ENCODE data around the gene DMD.

DMD gene

DNA sequence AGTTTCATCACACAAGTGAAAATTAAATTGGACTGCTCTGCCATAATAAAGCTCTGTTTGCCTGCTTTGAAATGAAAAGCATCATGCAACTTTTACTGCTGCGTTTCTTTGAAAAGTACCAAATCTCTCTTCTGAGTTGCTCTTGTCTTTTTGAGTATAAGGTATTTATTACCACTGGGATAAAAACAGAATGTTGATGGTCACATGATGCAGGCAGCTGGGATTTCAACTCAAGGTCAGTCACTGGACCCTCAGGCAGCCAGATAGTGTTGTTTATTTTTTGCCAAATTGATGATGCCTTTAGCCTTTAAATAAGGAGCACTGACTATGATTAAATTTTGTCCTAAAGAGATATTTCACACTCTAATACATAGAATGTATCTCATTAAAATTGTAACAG is 32.7 kb downstream of the DMD start:
- H2BK5ac ChIP-seq (ENCODE audit: low read depth, low read length, poor library complexity) = no peak overlapping the region
- H3K4me1 ChIP-seq (ENCODE audit: control insufficient read depth in 1 of 2, insufficient read depth in 2 of 2, low read length in 2 of 2) = peaks cover 0 to 2% of the 10 kb centered on the region in 2 experiments
- H2AFZ ChIP-seq (ENCODE audit: insufficient read depth, low read length, poor library complexity) = no peak overlapping the region
- no peak overlapping the region for H3K4ac ChIP-seq (ENCODE audit: low read depth, low read length)
- H3K27me3 ChIP-seq (ENCODE audit: insufficient read depth, low read length) = no peaks in the 10 kb centered on the region
- no peak overlapping the region for H2BK120ac ChIP-seq (ENCODE audit: insufficient read depth, low read length, poor library complexity)
- no peak overlapping the region for H3K27ac ChIP-seq (ENCODE audit: low read depth, low read length)
- H3K79me1 ChIP-seq (ENCODE audit: low read length) = no peaks in the 10 kb centered on the region
- H4K8ac ChIP-seq (ENCODE audit: low read depth, low read length) = no peak overlapping the region
- H3K9ac ChIP-seq (ENCODE audit: low read length) = no peak overlapping the region
- H2AK5ac ChIP-seq (ENCODE audit: low read length) = no peak overlapping the region
- no peak overlapping the region for H4K91ac ChIP-seq (ENCODE audit: low read depth, low read length)
- no peaks in the 10 kb centered on the region for H3K79me2 ChIP-seq (ENCODE audit: control insufficient read depth, insufficient read depth, low read length, poor library complexity)
- H3K4me3 ChIP-seq (ENCODE audit: low read depth, low read length) = no peak overlapping the region
- H2BK12ac ChIP-seq (ENCODE audit: low read length) = no peak overlapping the region
- H3K23ac ChIP-seq (ENCODE audit: low read length) = no peak overlapping the region
- no peaks in the 10 kb centered on the region for H3K9me3 ChIP-seq (ENCODE audit: insufficient read depth, low read depth, low read length)
- no peak overlapping the region for H3K18ac ChIP-seq (ENCODE audit: low read length)
- H3K4me2 ChIP-seq (ENCODE audit: low read length) = no peak overlapping the region
- no peak for DNase-seq
- peaks cover 0 to 2% of the 10 kb centered on the region in 2 experiments for H3K36me3 ChIP-seq (ENCODE audit: control insufficient read depth in 1 of 2, insufficient read depth in 2 of 2, low read length in 2 of 2)
- no CpG with 5 or more reads among the region's 1 CpG for WGBS (ENCODE audit: extremely low coverage, insufficient coverage, insufficient read length)
- H4K12ac ChIP-seq (ENCODE audit: low read depth, low read length) = no peak overlapping the region
- no peak overlapping the region for H3K14ac ChIP-seq (ENCODE audit: low read length)

DNA sequence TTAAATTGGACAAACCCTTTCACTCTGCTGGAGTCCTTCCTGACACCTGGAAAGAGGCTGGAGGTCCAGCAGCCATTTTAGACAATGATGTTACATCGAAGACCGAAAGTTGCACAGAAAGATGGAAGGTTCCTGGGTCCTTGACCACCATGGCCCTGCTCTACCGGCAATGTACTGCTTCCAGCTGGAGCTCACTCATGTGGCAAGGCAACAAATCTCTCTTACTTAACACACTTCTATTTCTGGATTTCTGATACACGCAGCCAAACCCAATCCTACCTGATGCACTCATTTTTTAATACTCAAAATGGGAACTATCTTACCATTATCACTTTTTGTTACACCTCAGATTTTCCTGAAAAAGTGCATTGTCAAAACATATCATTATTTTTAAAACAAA is 33.1 kb downstream of the DMD start:
- H3K18ac ChIP-seq (ENCODE audit: low read length) = no peak overlapping the region
- no peak overlapping the region for H4K8ac ChIP-seq (ENCODE audit: low read depth, low read length)
- no peaks in the 10 kb centered on the region for H3K79me1 ChIP-seq (ENCODE audit: low read length)
- no peak overlapping the region for H4K91ac ChIP-seq (ENCODE audit: low read depth, low read length)
- H3K23ac ChIP-seq (ENCODE audit: low read length) = no peak overlapping the region
- H3K4me1 ChIP-seq (ENCODE audit: control insufficient read depth in 1 of 2, insufficient read depth in 2 of 2, low read length in 2 of 2) = no peaks in the 10 kb centered on the region
- no peak overlapping the region for H2AFZ ChIP-seq (ENCODE audit: insufficient read depth, low read length, poor library complexity)
- H3K9me3 ChIP-seq (ENCODE audit: insufficient read depth, low read depth, low read length) = no peaks in the 10 kb centered on the region
- H2AK5ac ChIP-seq (ENCODE audit: low read length) = no peak overlapping the region
- H2BK120ac ChIP-seq (ENCODE audit: insufficient read depth, low read length, poor library complexity) = no peak overlapping the region
- no CpG with 5 or more reads among the region's 4 CpGs for WGBS (ENCODE audit: extremely low coverage, insufficient coverage, insufficient read length)
- H4K12ac ChIP-seq (ENCODE audit: low read depth, low read length) = no peak overlapping the region
- no peak overlapping the region for H3K27ac ChIP-seq (ENCODE audit: low read depth, low read length)
- no peak for DNase-seq
- no peak overlapping the region for H2BK5ac ChIP-seq (ENCODE audit: low read depth, low read length, poor library complexity)
- H3K4me2 ChIP-seq (ENCODE audit: low read length) = no peak overlapping the region
- H3K79me2 ChIP-seq (ENCODE audit: control insufficient read depth, insufficient read depth, low read length, poor library complexity) = no peaks in the 10 kb centered on the region
- no peak overlapping the region for H3K14ac ChIP-seq (ENCODE audit: low read length)
- H3K36me3 ChIP-seq (ENCODE audit: control insufficient read depth in 1 of 2, insufficient read depth in 2 of 2, low read length in 2 of 2) = peaks cover 0 to 2% of the 10 kb centered on the region in 2 experiments
- no peak overlapping the region for H3K9ac ChIP-seq (ENCODE audit: low read length)
- H2BK12ac ChIP-seq (ENCODE audit: low read length) = no peak overlapping the region
- H3K27me3 ChIP-seq (ENCODE audit: insufficient read depth, low read length) = no peaks in the 10 kb centered on the region
- no peak overlapping the region for H3K4me3 ChIP-seq (ENCODE audit: low read depth, low read length)
- H3K4ac ChIP-seq (ENCODE audit: low read depth, low read length) = no peak overlapping the region

DNA sequence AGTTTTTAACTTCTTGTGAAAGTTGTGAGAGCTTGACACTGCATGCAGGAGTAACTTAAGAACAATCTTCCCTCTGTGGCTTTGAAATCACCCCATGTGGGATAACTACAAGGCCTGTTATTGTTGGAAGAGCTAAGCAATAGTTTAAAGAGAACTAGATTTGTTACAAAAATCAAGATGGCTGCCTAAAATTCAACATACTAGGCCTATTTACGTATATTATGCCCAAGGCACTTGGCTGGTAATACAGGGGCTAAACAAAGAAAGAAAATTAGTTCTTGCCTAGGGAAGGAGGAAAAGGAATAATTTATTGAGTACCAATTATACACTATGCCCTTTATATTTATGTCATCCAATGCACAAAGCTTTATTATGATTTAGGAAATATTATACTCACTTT is 36.1 kb downstream of the DMD start:
- no peak overlapping the region for H3K14ac ChIP-seq (ENCODE audit: low read length)
- no peak overlapping the region for H4K8ac ChIP-seq (ENCODE audit: low read depth, low read length)
- H2AFZ ChIP-seq (ENCODE audit: insufficient read depth, low read length, poor library complexity) = no peak overlapping the region
- no peaks in the 10 kb centered on the region for H3K27me3 ChIP-seq (ENCODE audit: insufficient read depth, low read length)
- peaks cover 0 to 2% of the 10 kb centered on the region in 2 experiments for H3K36me3 ChIP-seq (ENCODE audit: control insufficient read depth in 1 of 2, insufficient read depth in 2 of 2, low read length in 2 of 2)
- no peaks in the 10 kb centered on the region for H3K79me2 ChIP-seq (ENCODE audit: control insufficient read depth, insufficient read depth, low read length, poor library complexity)
- H3K18ac ChIP-seq (ENCODE audit: low read length) = no peak overlapping the region
- no peak overlapping the region for H2BK5ac ChIP-seq (ENCODE audit: low read depth, low read length, poor library complexity)
- no peak overlapping the region for H3K9ac ChIP-seq (ENCODE audit: low read length)
- no peak overlapping the region for H4K91ac ChIP-seq (ENCODE audit: low read depth, low read length)
- no peak overlapping the region for H3K4ac ChIP-seq (ENCODE audit: low read depth, low read length)
- H4K12ac ChIP-seq (ENCODE audit: low read depth, low read length) = no peak overlapping the region
- WGBS (ENCODE audit: extremely low coverage, insufficient coverage, insufficient read length) = no CpG with 5 or more reads among the region's 1 CpG
- DNase-seq = no peak
- no peak overlapping the region for H2BK12ac ChIP-seq (ENCODE audit: low read length)
- H3K4me2 ChIP-seq (ENCODE audit: low read length) = no peak overlapping the region
- H3K9me3 ChIP-seq (ENCODE audit: insufficient read depth, low read depth, low read length) = no peaks in the 10 kb centered on the region
- no peak overlapping the region for H2AK5ac ChIP-seq (ENCODE audit: low read length)
- no peak overlapping the region for H2BK120ac ChIP-seq (ENCODE audit: insufficient read depth, low read length, poor library complexity)
- no peaks in the 10 kb centered on the region for H3K4me1 ChIP-seq (ENCODE audit: control insufficient read depth in 1 of 2, insufficient read depth in 2 of 2, low read length in 2 of 2)
- no peaks in the 10 kb centered on the region for H3K79me1 ChIP-seq (ENCODE audit: low read length)
- H3K27ac ChIP-seq (ENCODE audit: low read depth, low read length) = no peak overlapping the region
- no peak overlapping the region for H3K4me3 ChIP-seq (ENCODE audit: low read depth, low read length)
- H3K23ac ChIP-seq (ENCODE audit: low read length) = no peak overlapping the region

GRCh38 chrX:33171041-33171440 is 40.3 kb downstream of the DMD start:
- Histone ChIP-seq H3K4me3 (ENCODE audit: low read depth, low read length) (no peak overlapping the region), H3K27ac (ENCODE audit: low read depth, low read length) (no peak overlapping the region), H2BK12ac (ENCODE audit: low read length) (no peak overlapping the region), H3K79me1 (ENCODE audit: low read length) (no peaks in the 10 kb centered on the region), H3K4me2 (ENCODE audit: low read length) (no peak overlapping the region), H4K12ac (ENCODE audit: low read depth, low read length) (no peak overlapping the region), H3K36me3 (ENCODE audit: control insufficient read depth in 1 of 2, insufficient read depth in 2 of 2, low read length in 2 of 2) (no peaks in the 10 kb centered on the region), H3K27me3 (ENCODE audit: insufficient read depth, low read length) (no peaks in the 10 kb centered on the region), H2BK5ac (ENCODE audit: low read depth, low read length, poor library complexity) (no peak overlapping the region), H3K9ac (ENCODE audit: low read length) (no peak overlapping the region), H3K9me3 (ENCODE audit: insufficient read depth, low read depth, low read length) (no peaks in the 10 kb centered on the region), H3K18ac (ENCODE audit: low read length) (no peak overlapping the region), H3K4me1 (ENCODE audit: control insufficient read depth in 1 of 2, insufficient read depth in 2 of 2, low read length in 2 of 2) (no peaks in the 10 kb centered on the region), H4K8ac (ENCODE audit: low read depth, low read length) (no peak overlapping the region), H3K79me2 (ENCODE audit: control insufficient read depth, insufficient read depth, low read length, poor library complexity) (no peaks in the 10 kb centered on the region), H2AK5ac (ENCODE audit: low read length) (no peak overlapping the region), H3K23ac (ENCODE audit: low read length) (no peak overlapping the region), H2AFZ (ENCODE audit: insufficient read depth, low read length, poor library complexity) (no peak overlapping the region), H3K14ac (ENCODE audit: low read length) (no peak overlapping the region), H4K91ac (ENCODE audit: low read depth, low read length) (no peak overlapping the region), H3K4ac (ENCODE audit: low read depth, low read length) (no peak overlapping the region), H2BK120ac (ENCODE audit: insufficient read depth, low read length, poor library complexity) (no peak overlapping the region)
- no CpG with 5 or more reads among the region's 2 CpGs for WGBS (ENCODE audit: extremely low coverage, insufficient coverage, insufficient read length)
- no peak for DNase-seq

Data from trophoblast cell (in vitro differentiated cells and primary cell).